Osteoblast (primary cell): Measurements from ENCODE around the gene VN1R5. TPM values are rescaled to one million over a fixed set of nuclear protein-coding genes. Genes with fewer than 3 reads are reported as not detected.

ENCODE experiments used
- DNase-seq: peaks from one replicate; pipeline ENCODE4 v3.0.0; 2011; ENCODE audit warnings: low spot score, mixed read lengths; ENCODE audit not compliant: insufficient read length; ENCODE audit errors: missing footprints
- H2AFZ ChIP-seq: 2 replicates; pipeline ENCODE4 v1.6.0; 2011; ENCODE audit warnings: mild to moderate bottlenecking, low read length
- H3K27ac ChIP-seq: 2 replicates; pipeline ENCODE4 v1.5.1; 2011; ENCODE audit warnings: mild to moderate bottlenecking, low read depth, low read length, moderate library complexity
- H3K27me3 ChIP-seq: 2 replicates; pipeline ENCODE4 v1.6.0; 2012; ENCODE audit warnings: mild to moderate bottlenecking, control low read depth, inconsistent platforms, low read length, moderate library complexity; ENCODE audit not compliant: insufficient read depth
- H3K36me3 ChIP-seq: 2 replicates; pipeline ENCODE4 v1.5.1; 2011; ENCODE audit warnings: mild to moderate bottlenecking, low read length, control low read depth, moderate library complexity; ENCODE audit not compliant: insufficient read depth
- H3K4me1 ChIP-seq: 2 replicates; pipeline ENCODE4 v1.5.1; 2011; ENCODE audit warnings: mild to moderate bottlenecking, low read length, control low read depth, moderate library complexity; ENCODE audit not compliant: insufficient read depth
- H3K4me2 ChIP-seq: 2 replicates; pipeline ENCODE4 v1.6.0; 2011; ENCODE audit warnings: mild to moderate bottlenecking, low read length; ENCODE audit not compliant: insufficient read depth
- H3K4me3 ChIP-seq: fragments of 200-600 bp; sonication (generic); 3 replicates; pipeline ENCODE4 v1.5.1; 2012; ENCODE audit warnings: mild to moderate bottlenecking, low read length, inconsistent platforms; ENCODE audit not compliant: insufficient read depth
- H3K79me2 ChIP-seq: 2 replicates; pipeline ENCODE4 v1.6.0; 2012; ENCODE audit warnings: mild to moderate bottlenecking, low read length, control low read depth, inconsistent platforms; ENCODE audit not compliant: insufficient read depth
- H3K9me3 ChIP-seq: 2 replicates; pipeline ENCODE4 v1.5.1; 2011; ENCODE audit warnings: low read depth, low read length, control low read depth
- H4K20me1 ChIP-seq: 2 replicates; pipeline ENCODE4 v1.6.0; 2012; ENCODE audit warnings: mild to moderate bottlenecking, low read length, control low read depth; ENCODE audit not compliant: insufficient read depth
- CTCF ChIP-seq: IDR thresholded peaks from 2 replicates; pipeline ENCODE4 v1.5.1; 2011; ENCODE audit warnings: mild to moderate bottlenecking, low read depth, low read length, moderate library complexity; ENCODE audit errors: extremely low read depth
- total RNA-seq: library from RNA; depleted of rRNA; stranded (reverse); fragments of >200 nt; gene quantifications from 2 replicates; pipeline ENCODE4 v1.2.3, GENCODE V29; 2012

VN1R5 gene
- total RNA-seq, 1 donor = not detected

GRCh38 chr1:247270003-247270402 is 14.1 kb downstream of the VN1R5 start:
- no peak overlapping the region for H3K4me2 ChIP-seq
- no peak overlapping the region for H3K4me3 ChIP-seq

GRCh38 chr1:247273013-247273412 is 17.1 kb downstream of the VN1R5 start:
- H3K4me3 ChIP-seq = no peak overlapping the region
- H3K4me2 ChIP-seq = no peak overlapping the region
- no peaks in the 10 kb centered on the region for H3K36me3 ChIP-seq
- no peaks in the 10 kb centered on the region for H3K9me3 ChIP-seq
- H3K79me2 ChIP-seq = no peaks in the 10 kb centered on the region
- no peaks in the 10 kb centered on the region for H4K20me1 ChIP-seq
- no peak overlapping the region for H2AFZ ChIP-seq
- no peak overlapping the region for H3K27ac ChIP-seq
- no peaks in the 10 kb centered on the region for H3K4me1 ChIP-seq
- no peak for DNase-seq
- TF ChIP-seq CTCF = no peak
- H3K27me3 ChIP-seq = no peaks in the 10 kb centered on the region

More at GRCh38 chr1:247270003-247270402, 14.1 kb downstream of the VN1R5 start:
- Histone ChIP-seq H3K27ac (no peak overlapping the region), H2AFZ (no peak overlapping the region), H4K20me1 (no peaks in the 10 kb centered on the region), H3K9me3 (no peaks in the 10 kb centered on the region), H3K79me2 (no peaks in the 10 kb centered on the region), H3K27me3 (no peaks in the 10 kb centered on the region), H3K4me1 (no peaks in the 10 kb centered on the region), H3K36me3 (no peaks in the 10 kb centered on the region)
- TF ChIP-seq CTCF = no peak
- no peak for DNase-seq

- no peak overlapping the region for H3K4me2 ChIP-seq
- no peak for TF ChIP-seq CTCF
Observed at GRCh38 chr1:247274605-247275256, 18.9 kb downstream of the VN1R5 start.

GRCh38 chr1:247277191-247277590 is 21.3 kb downstream of the VN1R5 start:
- Histone ChIP-seq H3K79me2 (no peaks in the 10 kb centered on the region), H2AFZ (no peak overlapping the region), H3K27me3 (no peaks in the 10 kb centered on the region), H3K4me3 (no peak overlapping the region), H3K9me3 (no peaks in the 10 kb centered on the region), H3K36me3 (no peaks in the 10 kb centered on the region), H3K4me1 (no peaks in the 10 kb centered on the region), H4K20me1 (no peaks in the 10 kb centered on the region), H3K4me2 (no peak overlapping the region), H3K27ac (no peak overlapping the region)
- DNase-seq = no peak
- no peak for TF ChIP-seq CTCF

More at GRCh38 chr1:247274605-247275256, 18.9 kb downstream of the VN1R5 start:
- H3K36me3 ChIP-seq = no peaks in the 10 kb centered on the region
- DNase-seq = no peak
- no peaks in the 10 kb centered on the region for H3K9me3 ChIP-seq
- H3K4me1 ChIP-seq = no peaks in the 10 kb centered on the region
- H4K20me1 ChIP-seq = no peaks in the 10 kb centered on the region
- no peaks in the 10 kb centered on the region for H3K79me2 ChIP-seq
- no peaks in the 10 kb centered on the region for H3K27me3 ChIP-seq
- no peak overlapping the region for H2AFZ ChIP-seq
- no peak overlapping the region for H3K27ac ChIP-seq
- no peak overlapping the region for H3K4me3 ChIP-seq
